HCT116 (cell line): Measurements from ENCODE around the gene ABHD5. TPM values are rescaled to one million over a fixed set of nuclear protein-coding genes. Genes with fewer than 3 reads are reported as not detected.

Experiments
- ATAC-seq: fragments of 200-7000 bp; cut with Tn5 transposase; 2 replicates; pipeline ENCODE4 v1.9.1; 2020; ENCODE audit warnings: mild to moderate bottlenecking, moderate library complexity
- BruUV-seq: library from RNA; stranded (reverse); fragments of 400-500 nt; replicated peaks from 2 replicates; lab custom pipeline; 2021; lab: Mats Ljungman, UMichigan
- CTCF ChIA-PET: fragments of 300-600 bp; sonication (Branson Sonifier 250); formaldehyde crosslinking; loops from one replicate; lab custom pipeline; 2021; ENCODE audit warnings: antibody characterized with exemption; lab: Charles Lee
- POLR2A ChIA-PET: fragments of 300-600, 350-600 bp; sonication (Branson Sonifier 250); formaldehyde crosslinking; loops from one replicate; lab custom pipeline; 2021; ENCODE audit warnings: antibody characterized with exemption; lab: Charles Lee
- RAD21 ChIA-PET, 2 experiments: fragments of 300-600 bp; sonication (Branson Sonifier 250); formaldehyde crosslinking; loops; one replicate each; lab custom pipeline; 2023; ENCODE audit warnings: low total read pairs in 2 of 2; ENCODE audit not compliant: uncharacterized antibody in 2 of 2, unreplicated experiment in 2 of 2, low non-redundant PET in 1 of 2; lab: Charles Lee
- DNase-seq: peaks from one replicate; pipeline ENCODE4 v3.0.0-alpha.2; 2010; ENCODE audit warnings: low read depth, low spot score
- H2AFZ ChIP-seq: fragments of 200-600 bp; shearing (Covaris generic), sonication (generic); 2 replicates; pipeline ENCODE4 v1.6.1; 2017; ENCODE audit warnings: low read depth, mixed run types, mixed read lengths, antibody characterized with exemption, low read length; ENCODE audit not compliant: poor library complexity, severe bottlenecking
- H3K27ac ChIP-seq: 2 replicates; pipeline ENCODE4 v1.5.1; 2012; ENCODE audit warnings: low read depth, low read length
- H3K27me3 ChIP-seq: fragments of 200-600 bp; sonication (generic); 2 replicates; pipeline ENCODE4 v1.6.1; 2016; ENCODE audit warnings: mixed run types, low read length, mixed read lengths; ENCODE audit not compliant: insufficient read depth
- H3K36me3 ChIP-seq, 2 experiments: fragments of 200-500 bp in 1 of 2; fragments of 200-600 bp in 1 of 2; sonication (Bioruptor generic) in 1 of 2; sonication (generic) in 1 of 2; 2 replicates each; pipeline versions ENCODE4 v1.5.1 to v1.6.1; 2014 to 2016; ENCODE audit warnings: low read length in 2 of 2, inconsistent platforms in 1 of 2, mixed read lengths in 1 of 2, mixed run types in 1 of 2; ENCODE audit not compliant: insufficient read depth in 2 of 2, control insufficient read depth in 1 of 2
- H3K4me1 ChIP-seq, 2 experiments: fragments of 200-600 bp in 1 of 2; sonication (generic) in 1 of 2; 2 replicates each; pipeline versions ENCODE4 v1.5.1 to v1.6.1; 2012 to 2017; ENCODE audit warnings: low read length in 2 of 2, inconsistent platforms in 1 of 2, mild to moderate bottlenecking in 1 of 2, mixed read lengths in 1 of 2, mixed run types in 1 of 2, moderate library complexity in 1 of 2; ENCODE audit not compliant: insufficient read depth in 2 of 2, control insufficient read depth in 1 of 2
- H3K4me2 ChIP-seq: fragments of 200-600 bp; sonication (generic); 2 replicates; pipeline ENCODE4 v1.6.1; 2017; ENCODE audit warnings: mixed run types, low read length, mixed read lengths
- H3K4me3 ChIP-seq, 2 experiments: fragments of 200-600 bp in 1 of 2; sonication (generic) in 1 of 2; replicated peaks in 1 of 2; 2 replicates each; pipeline ENCODE4 v1.5.1; 2011 to 2016; ENCODE audit warnings: low read length in 2 of 2, control low read depth in 1 of 2, low read depth in 1 of 2, mild to moderate bottlenecking in 1 of 2, mixed read lengths in 1 of 2, mixed run types in 1 of 2
- H3K79me2 ChIP-seq: fragments of 200-600 bp; sonication (generic); 2 replicates; pipeline ENCODE4 v1.6.1; 2017; ENCODE audit warnings: mild to moderate bottlenecking, mixed run types, low read length, moderate library complexity, mixed read lengths; ENCODE audit not compliant: insufficient read depth
- H3K9ac ChIP-seq: fragments of 200-600 bp; sonication (generic); 2 replicates; pipeline ENCODE4 v1.6.1; 2016; ENCODE audit warnings: low read length, mixed read lengths
- H3K9me2 ChIP-seq: fragments of 200-600 bp; sonication (generic), shearing (Covaris generic); 2 replicates; pipeline ENCODE4 v1.6.1; 2017; ENCODE audit warnings: mixed run types, mild to moderate bottlenecking, moderate library complexity; ENCODE audit not compliant: insufficient read depth
- H3K9me3 ChIP-seq, 2 experiments: fragments of 200-500 bp in 1 of 2; fragments of 200-600 bp in 1 of 2; sonication (Bioruptor generic) in 1 of 2; sonication (generic) in 1 of 2; 2 replicates each; pipeline ENCODE4 v1.6.1; 2014 to 2017; ENCODE audit warnings: low read length in 2 of 2, mixed read lengths in 2 of 2, inconsistent platforms in 1 of 2, low read depth in 1 of 2, mild to moderate bottlenecking in 1 of 2, mixed run types in 1 of 2, moderate library complexity in 1 of 2; ENCODE audit not compliant: control insufficient read depth in 1 of 2, insufficient read depth in 1 of 2
- H4K20me1 ChIP-seq: fragments of 200-600 bp; sonication (generic), shearing (Covaris generic); 2 replicates; pipeline ENCODE4 v1.6.1; 2017; ENCODE audit warnings: mixed run types, mild to moderate bottlenecking, moderate library complexity; ENCODE audit not compliant: insufficient read depth
- CBX3 ChIP-seq: IDR thresholded peaks from 2 replicates; pipeline ENCODE4 v1.6.1; 2012; ENCODE audit warnings: low read depth
- CEBPB ChIP-seq: IDR thresholded peaks from 2 replicates; pipeline ENCODE4 v1.6.1; 2012; ENCODE audit warnings: low read depth
- EGR1 ChIP-seq: IDR thresholded peaks from 2 replicates; pipeline ENCODE4 v1.6.1; 2012; ENCODE audit warnings: low read depth
- ELF1 ChIP-seq: IDR thresholded peaks from 2 replicates; pipeline ENCODE4 v1.6.1; 2012; ENCODE audit warnings: low read depth, borderline replicate concordance
- EZH2 ChIP-seq: fragments of 200-600 bp; sonication (generic); IDR thresholded peaks from 2 replicates; pipeline ENCODE4 v1.6.1; 2017; ENCODE audit warnings: antibody characterized with exemption, mixed run types
- POLR2A ChIP-seq: IDR thresholded peaks from 2 replicates; pipeline ENCODE4 v1.7.0; 2011; ENCODE audit warnings: borderline replicate concordance; ENCODE audit not compliant: insufficient read depth, insufficient read length; ENCODE audit errors: extremely low read depth
- RAD21 ChIP-seq: IDR thresholded peaks from 2 replicates; pipeline ENCODE4 v1.6.1; 2012; ENCODE audit warnings: low read depth, mild to moderate bottlenecking
- SIN3A ChIP-seq: IDR thresholded peaks from 2 replicates; pipeline ENCODE4 v1.6.1; 2012; ENCODE audit warnings: low read depth
- SP1 ChIP-seq: IDR thresholded peaks from 2 replicates; pipeline ENCODE4 v1.6.1; 2012; ENCODE audit warnings: low read depth
- SRF ChIP-seq: IDR thresholded peaks from 2 replicates; pipeline ENCODE4 v1.6.1; 2012; ENCODE audit warnings: low read depth
- TCF7L2 ChIP-seq: IDR thresholded peaks from 2 replicates; pipeline ENCODE4 v1.7.0; 2011; ENCODE audit warnings: borderline replicate concordance, inconsistent platforms; ENCODE audit not compliant: insufficient read depth, insufficient read length; ENCODE audit errors: extremely low read depth
- YY1 ChIP-seq: IDR thresholded peaks from 2 replicates; pipeline ENCODE4 v1.6.1; 2011; ENCODE audit warnings: low read length, low read depth, moderate library complexity, mild to moderate bottlenecking; ENCODE audit not compliant: insufficient replicate concordance; ENCODE audit errors: extremely low read depth
- ZNF274 ChIP-seq: fragments of 200-500 bp; sonication (Bioruptor generic); IDR thresholded peaks from 2 replicates; pipeline ENCODE4 v1.6.1; 2014; ENCODE audit warnings: mild to moderate bottlenecking, low read depth, low read length, inconsistent platforms
- intact Hi-C: fragments of 100-400 bp; cut with micrococcal nuclease; formaldehyde crosslinking; loops from 2 replicates; pipeline ENCODE4 v1.10.0; 2022
- total RNA-seq: library from RNA; stranded (reverse); gene quantifications from one replicate; pipeline ENCODE4 v1.2.1, GENCODE V29; 2021; ENCODE audit not compliant: unreplicated experiment
- TF ChIP-seq, protein P1 (sequence below): IDR thresholded peaks from 2 replicates; pipeline ENCODE4 v1.6.1; 2011; ENCODE audit warnings: mild to moderate bottlenecking, low read length, moderate library complexity; ENCODE audit not compliant: insufficient replicate concordance; ENCODE audit errors: extremely low read depth
- TF ChIP-seq, protein P2 (sequence below), 3 experiments: fragments of 200-600 bp in 1 of 3; sonication (generic) in 1 of 3; IDR thresholded peaks in 2 of 3; conservative IDR thresholded peaks in 1 of 3; 2 replicates each; pipeline ENCODE4 v1.5.1; 2012 to 2017; ENCODE audit warnings: low read depth in 2 of 3, low read length in 2 of 3, antibody characterized with exemption in 1 of 3, borderline replicate concordance in 1 of 3, control low read depth in 1 of 3, mild to moderate bottlenecking in 1 of 3, mixed read lengths in 1 of 3, mixed run types in 1 of 3, moderate library complexity in 1 of 3; ENCODE audit not compliant: insufficient read depth in 1 of 3
- TF ChIP-seq, protein P3 (sequence below): IDR thresholded peaks from 2 replicates; pipeline ENCODE4 v1.6.1; 2012; ENCODE audit warnings: low read depth
- TF ChIP-seq, protein P4 (sequence below): IDR thresholded peaks from 2 replicates; pipeline ENCODE4 v1.6.1; 2012

The ABHD5 gene
- total RNA-seq, 1 experiment from 2014 or later, result 18.5 TPM

DNA sequence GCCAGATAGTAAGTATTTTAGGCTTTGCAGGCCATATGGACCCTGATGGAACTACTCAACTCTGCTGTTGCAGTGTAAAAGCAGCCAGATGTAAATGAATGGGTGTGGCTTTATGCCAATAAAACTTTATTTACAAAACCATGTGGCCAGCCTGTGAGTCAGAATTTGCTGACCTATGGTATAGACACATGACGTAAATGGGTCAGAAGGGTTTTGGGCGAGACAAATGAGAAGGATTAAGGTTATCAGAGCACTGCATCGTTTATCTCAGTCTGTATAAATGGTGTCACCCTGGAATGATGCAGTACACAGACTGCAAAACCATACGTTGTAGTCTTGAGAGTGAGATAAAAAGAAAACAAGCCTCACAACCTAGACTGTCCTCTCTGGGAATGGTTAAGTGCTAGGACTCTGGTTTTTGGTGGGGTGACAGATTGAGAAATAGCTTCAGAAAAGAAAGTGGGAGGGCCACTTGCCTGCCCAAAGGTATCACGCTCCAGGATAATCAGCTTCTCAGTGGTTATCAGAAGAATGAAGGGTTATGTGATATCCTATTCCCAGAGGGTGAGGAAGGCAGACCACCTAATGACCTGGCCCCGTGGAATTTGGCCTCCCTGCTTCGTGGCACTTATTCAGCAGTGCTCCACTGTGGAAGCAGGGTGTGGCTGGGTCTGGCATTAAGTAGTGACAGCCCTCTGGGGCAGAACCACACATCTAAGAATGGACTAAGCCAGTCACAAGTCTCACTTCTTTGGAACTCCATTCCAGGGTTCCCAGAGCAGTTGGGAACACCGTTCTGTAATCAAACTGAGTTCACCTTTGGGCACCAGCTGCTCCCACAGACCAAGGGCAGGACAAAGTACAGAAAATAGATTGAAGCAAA is 46.1 kb downstream of the ABHD5 start:
- intact Hi-C loops, result no loop called here

More for the DNA sequence above, 46.1 kb downstream of the ABHD5 start:
- H3K9me2 ChIP-seq, result no peaks in the 10 kb centered on the region
- ATAC-seq (no peak), DNase-seq (no peak)
- H3K9ac ChIP-seq, result no peak overlapping the region
- TF ChIP-seq, protein P1, sequence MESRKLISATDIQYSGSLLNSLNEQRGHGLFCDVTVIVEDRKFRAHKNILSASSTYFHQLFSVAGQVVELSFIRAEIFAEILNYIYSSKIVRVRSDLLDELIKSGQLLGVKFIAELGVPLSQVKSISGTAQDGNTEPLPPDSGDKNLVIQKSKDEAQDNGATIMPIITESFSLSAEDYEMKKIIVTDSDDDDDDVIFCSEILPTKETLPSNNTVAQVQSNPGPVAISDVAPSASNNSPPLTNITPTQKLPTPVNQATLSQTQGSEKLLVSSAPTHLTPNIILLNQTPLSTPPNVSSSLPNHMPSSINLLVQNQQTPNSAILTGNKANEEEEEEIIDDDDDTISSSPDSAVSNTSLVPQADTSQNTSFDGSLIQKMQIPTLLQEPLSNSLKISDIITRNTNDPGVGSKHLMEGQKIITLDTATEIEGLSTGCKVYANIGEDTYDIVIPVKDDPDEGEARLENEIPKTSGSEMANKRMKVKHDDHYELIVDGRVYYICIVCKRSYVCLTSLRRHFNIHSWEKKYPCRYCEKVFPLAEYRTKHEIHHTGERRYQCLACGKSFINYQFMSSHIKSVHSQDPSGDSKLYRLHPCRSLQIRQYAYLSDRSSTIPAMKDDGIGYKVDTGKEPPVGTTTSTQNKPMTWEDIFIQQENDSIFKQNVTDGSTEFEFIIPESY, result no peak
- TF ChIP-seq EGR1 (no peak), SRF (no peak), SP1 (no peak), SIN3A (no peak), CBX3 (no peak), TCF7L2 (no peak), YY1 (no peak), EZH2 (no peak), CEBPB (no peak), ELF1 (no peak), RAD21 (no peak), ZNF274 (no peak), POLR2A (no peak)
- TF ChIP-seq, protein P2, sequence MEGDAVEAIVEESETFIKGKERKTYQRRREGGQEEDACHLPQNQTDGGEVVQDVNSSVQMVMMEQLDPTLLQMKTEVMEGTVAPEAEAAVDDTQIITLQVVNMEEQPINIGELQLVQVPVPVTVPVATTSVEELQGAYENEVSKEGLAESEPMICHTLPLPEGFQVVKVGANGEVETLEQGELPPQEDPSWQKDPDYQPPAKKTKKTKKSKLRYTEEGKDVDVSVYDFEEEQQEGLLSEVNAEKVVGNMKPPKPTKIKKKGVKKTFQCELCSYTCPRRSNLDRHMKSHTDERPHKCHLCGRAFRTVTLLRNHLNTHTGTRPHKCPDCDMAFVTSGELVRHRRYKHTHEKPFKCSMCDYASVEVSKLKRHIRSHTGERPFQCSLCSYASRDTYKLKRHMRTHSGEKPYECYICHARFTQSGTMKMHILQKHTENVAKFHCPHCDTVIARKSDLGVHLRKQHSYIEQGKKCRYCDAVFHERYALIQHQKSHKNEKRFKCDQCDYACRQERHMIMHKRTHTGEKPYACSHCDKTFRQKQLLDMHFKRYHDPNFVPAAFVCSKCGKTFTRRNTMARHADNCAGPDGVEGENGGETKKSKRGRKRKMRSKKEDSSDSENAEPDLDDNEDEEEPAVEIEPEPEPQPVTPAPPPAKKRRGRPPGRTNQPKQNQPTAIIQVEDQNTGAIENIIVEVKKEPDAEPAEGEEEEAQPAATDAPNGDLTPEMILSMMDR (IDR thresholded peaks at IDR 0.05 in 2 of 3, conservative IDR thresholded peaks at IDR 0.05 in 1 of 3; ENCODE audit: borderline replicate concordance in 1 of 3, insufficient read depth in 1 of 3, low read depth in 2 of 3, low read length in 2 of 3), result no peak
- TF ChIP-seq, protein P3, sequence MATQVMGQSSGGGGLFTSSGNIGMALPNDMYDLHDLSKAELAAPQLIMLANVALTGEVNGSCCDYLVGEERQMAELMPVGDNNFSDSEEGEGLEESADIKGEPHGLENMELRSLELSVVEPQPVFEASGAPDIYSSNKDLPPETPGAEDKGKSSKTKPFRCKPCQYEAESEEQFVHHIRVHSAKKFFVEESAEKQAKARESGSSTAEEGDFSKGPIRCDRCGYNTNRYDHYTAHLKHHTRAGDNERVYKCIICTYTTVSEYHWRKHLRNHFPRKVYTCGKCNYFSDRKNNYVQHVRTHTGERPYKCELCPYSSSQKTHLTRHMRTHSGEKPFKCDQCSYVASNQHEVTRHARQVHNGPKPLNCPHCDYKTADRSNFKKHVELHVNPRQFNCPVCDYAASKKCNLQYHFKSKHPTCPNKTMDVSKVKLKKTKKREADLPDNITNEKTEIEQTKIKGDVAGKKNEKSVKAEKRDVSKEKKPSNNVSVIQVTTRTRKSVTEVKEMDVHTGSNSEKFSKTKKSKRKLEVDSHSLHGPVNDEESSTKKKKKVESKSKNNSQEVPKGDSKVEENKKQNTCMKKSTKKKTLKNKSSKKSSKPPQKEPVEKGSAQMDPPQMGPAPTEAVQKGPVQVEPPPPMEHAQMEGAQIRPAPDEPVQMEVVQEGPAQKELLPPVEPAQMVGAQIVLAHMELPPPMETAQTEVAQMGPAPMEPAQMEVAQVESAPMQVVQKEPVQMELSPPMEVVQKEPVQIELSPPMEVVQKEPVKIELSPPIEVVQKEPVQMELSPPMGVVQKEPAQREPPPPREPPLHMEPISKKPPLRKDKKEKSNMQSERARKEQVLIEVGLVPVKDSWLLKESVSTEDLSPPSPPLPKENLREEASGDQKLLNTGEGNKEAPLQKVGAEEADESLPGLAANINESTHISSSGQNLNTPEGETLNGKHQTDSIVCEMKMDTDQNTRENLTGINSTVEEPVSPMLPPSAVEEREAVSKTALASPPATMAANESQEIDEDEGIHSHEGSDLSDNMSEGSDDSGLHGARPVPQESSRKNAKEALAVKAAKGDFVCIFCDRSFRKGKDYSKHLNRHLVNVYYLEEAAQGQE, result no peak
- TF ChIP-seq, protein P4, sequence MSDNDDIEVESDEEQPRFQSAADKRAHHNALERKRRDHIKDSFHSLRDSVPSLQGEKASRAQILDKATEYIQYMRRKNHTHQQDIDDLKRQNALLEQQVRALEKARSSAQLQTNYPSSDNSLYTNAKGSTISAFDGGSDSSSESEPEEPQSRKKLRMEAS, result no peak
- ChIA-PET RAD21 (no interaction called here), POLR2A (no interaction called here), CTCF (no interaction called here)
- H4K20me1 ChIP-seq, result no peaks in the 10 kb centered on the region
- H2AFZ ChIP-seq, result no peak overlapping the region
- H3K9me3 ChIP-seq, result no peaks in the 10 kb centered on the region
- H3K79me2 ChIP-seq, result no peaks in the 10 kb centered on the region
- H3K27me3 ChIP-seq, result no peaks in the 10 kb centered on the region
- H3K36me3 ChIP-seq, result no peaks in the 10 kb centered on the region
- BruUV-seq, result no TSS peak
- no peak overlapping the region for H3K27ac ChIP-seq
- no peaks in the 10 kb centered on the region for H3K4me1 ChIP-seq
- H3K4me3 ChIP-seq, result no peak overlapping the region
- no peak overlapping the region for H3K4me2 ChIP-seq
